Measurements from ENCODE around the gene DZIP1. TPM values are rescaled to one million over a fixed set of nuclear protein-coding genes. Genes with fewer than 3 reads are reported as not detected.

DZIP1 gene
- total and polyA plus RNA-seq, 2 of the 8 experiments (the other 6 are each of a cell fraction or from before 2014, with no cell fraction given) = 7.6 to 24.6 TPM

GRCh38 chr13:95615539-95615938 lies 29.0 kb downstream of the DZIP1 start:
- H2BK15ac ChIP-seq (ENCODE audit: low read length) = no peak overlapping the region
- no peak overlapping the region for H4K8ac ChIP-seq (ENCODE audit: extremely low read depth, insufficient read depth, low read length)
- ChIA-PET CTCF (ENCODE audit: partially characterized antibody) (interaction anchor here (1.2 to 1.9 kb wide), 6 partner anchors 9 to 218 kb away, joined by 3 to 13 read pairs (median 4); no protein-coding TSS in a partner anchor), POLR2A (ENCODE audit: partially characterized antibody) (interaction anchor here (1.6 kb wide), 1 partner anchor 20 kb away, joined by 3 read pairs; no protein-coding TSS in a partner anchor)
- H3K9ac ChIP-seq (replicated peaks in 1 of 4; ENCODE audit: extremely low read depth in 1 of 4, low read depth in 3 of 4, low read length in 3 of 4) = no peak overlapping the region
- peaks cover 0 to 2% of the 10 kb centered on the region in 2 experiments for H4K20me1 ChIP-seq (replicated peaks in 1 of 2; ENCODE audit: control insufficient read depth in 1 of 2, insufficient read depth in 2 of 2, low read length in 2 of 2)
- H3K79me1 ChIP-seq (ENCODE audit: low read depth, low read length) = no peaks in the 10 kb centered on the region
- H3K36me3 ChIP-seq (ENCODE audit: control insufficient read depth in 2 of 4, insufficient read depth in 4 of 4, low read length in 3 of 4) = peaks cover 4 to 33% (median 12%) of the 10 kb centered on the region in 4 experiments; a peak in 7 of 8 replicates
- H3K4me3 ChIP-seq (ENCODE audit: extremely low read depth in 1 of 4, insufficient read depth in 2 of 4, low read depth in 3 of 4, low read length in 4 of 4) = no peak overlapping the region
- no peak overlapping the region for H2AFZ ChIP-seq (ENCODE audit: low read length)
- no peak overlapping the region for H3K4ac ChIP-seq (replicated peaks; ENCODE audit: insufficient read length, low read depth, low read length)
- no peak overlapping the region for H3K14ac ChIP-seq (ENCODE audit: insufficient read length)
- WGBS, 2 experiments (ENCODE audit: extremely low coverage in 1 of 2, insufficient coverage in 1 of 2, insufficient read length in 1 of 2, insufficient replicate concordance in 2 of 2, low coverage in 1 of 2, low lambda C conversion rate in 2 of 2, missing lambda C conversion rate in 1 of 2) = 90% methylated on average over 3 of the region's 3 CpGs; no CpG with 5 or more reads in 1 of the 2 experiments
- no peaks in the 10 kb centered on the region for H3K4me1 ChIP-seq (replicated peaks in 1 of 4; ENCODE audit: control insufficient read depth in 3 of 4, insufficient read depth in 4 of 4, low read length in 3 of 4)
- H2BK12ac ChIP-seq (ENCODE audit: low read depth, low read length) = no peak overlapping the region
- no peaks in the 10 kb centered on the region for H3K23me2 ChIP-seq (ENCODE audit: low read depth, low read length)
- H3K4me2 ChIP-seq (ENCODE audit: insufficient read depth in 1 of 2, low read depth in 2 of 2, low read length in 2 of 2) = no peak overlapping the region
- H3K27me3 ChIP-seq (replicated peaks in 1 of 4; ENCODE audit: control insufficient read depth in 3 of 4, extremely low read depth in 1 of 4, insufficient read depth in 3 of 4, low read length in 3 of 4) = no peaks in the 10 kb centered on the region
- no peak overlapping the region for H4K5ac ChIP-seq (ENCODE audit: insufficient read length, low read depth, low read length)
- H3K18ac ChIP-seq (ENCODE audit: extremely low read depth, low read length) = no peak overlapping the region
- no peak for TF ChIP-seq SIN3A (conservative IDR thresholded peaks at IDR 0.05 in 1 of 2, IDR thresholded peaks at IDR 0.05 in 1 of 2; ENCODE audit: low read depth in 1 of 2, low read length in 2 of 2)
- TF ChIP-seq BCL11A (IDR thresholded peaks at IDR 0.05; ENCODE audit: low read depth in 2 of 2, low read length in 2 of 2) = no peak
- TF ChIP-seq CBX5 (IDR thresholded peaks at IDR 0.05; ENCODE audit: low read depth, low read length) = no peak
- no peak for TF ChIP-seq GABPA (IDR thresholded peaks at IDR 0.05; ENCODE audit: borderline replicate concordance, insufficient read depth, low read length)
- TF ChIP-seq KDM5A (IDR thresholded peaks at IDR 0.05; ENCODE audit: low read length) = no peak
- no peak overlapping the region for H4K91ac ChIP-seq (replicated peaks; ENCODE audit: insufficient read length, low read length)
- no peak overlapping the region for H2AK5ac ChIP-seq (ENCODE audit: low read depth, low read length)
- no peak overlapping the region for H2BK120ac ChIP-seq (replicated peaks; ENCODE audit: low read depth, low read length)
- no peak for DNase-seq (ENCODE audit: low read depth in 1 of 2, low spot score in 2 of 2)
- no peak overlapping the region for H3K56ac ChIP-seq (replicated peaks; ENCODE audit: insufficient read length, low read depth, low read length)
- H2BK20ac ChIP-seq (ENCODE audit: low read length) = no peak overlapping the region
- no peak overlapping the region for H3K27ac ChIP-seq (ENCODE audit: low read depth, low read length)
- no peaks in the 10 kb centered on the region for H3K79me2 ChIP-seq (ENCODE audit: control insufficient read depth in 1 of 2, insufficient read depth in 2 of 2, low read length in 2 of 2)
- no peaks in the 10 kb centered on the region for H3K9me3 ChIP-seq (ENCODE audit: insufficient read depth in 2 of 2, low read depth in 1 of 2, low read length in 1 of 2)
- H3K23ac ChIP-seq (ENCODE audit: insufficient read length) = no peak overlapping the region
- no peak for FAIRE-seq
- H2BK5ac ChIP-seq (ENCODE audit: low read depth, low read length) = no peak overlapping the region

Measured in H1 (cell line).